Ectodermal cell (in vitro differentiated cells): ENCODE measurements around the gene TRIM32.

Experiments used
- H3K27ac ChIP-seq: 2 replicates; pipeline ENCODE4 v1.7.0; 2013; ENCODE audit warnings: mild to moderate bottlenecking, low read depth, low read length; ENCODE audit not compliant: insufficient read depth, poor library complexity, severe bottlenecking
- H3K27me3 ChIP-seq: 2 replicates; pipeline ENCODE4 v1.7.0; 2013; ENCODE audit warnings: mild to moderate bottlenecking, low read length; ENCODE audit not compliant: insufficient read depth, control insufficient read depth, poor library complexity, severe bottlenecking
- H3K36me3 ChIP-seq: one replicate; pipeline ENCODE4 v1.7.0; 2013; ENCODE audit warnings: low read length; ENCODE audit not compliant: control insufficient read depth, insufficient read depth
- H3K4me1 ChIP-seq: one replicate; pipeline ENCODE4 v1.7.0; 2013; ENCODE audit warnings: low read length; ENCODE audit not compliant: control insufficient read depth, insufficient read depth
- H3K4me3 ChIP-seq: 2 replicates; pipeline ENCODE4 v1.7.0; 2013; ENCODE audit warnings: low read depth, low read length, control low read depth; ENCODE audit not compliant: insufficient read depth
- H3K9me3 ChIP-seq: 2 replicates; pipeline ENCODE4 v1.7.0; 2013; ENCODE audit warnings: mild to moderate bottlenecking, low read length, moderate library complexity; ENCODE audit not compliant: control insufficient read depth
- WGBS, 2 experiments: methylation state at CpG; one replicate each; pipeline ENCODE4 v1.1.7; 2013; ENCODE audit warnings: missing lambda C conversion rate in 2 of 2; 5-methylcytosine and 5-hydroxymethylcytosine counted together

TRIM32 gene

DNA sequence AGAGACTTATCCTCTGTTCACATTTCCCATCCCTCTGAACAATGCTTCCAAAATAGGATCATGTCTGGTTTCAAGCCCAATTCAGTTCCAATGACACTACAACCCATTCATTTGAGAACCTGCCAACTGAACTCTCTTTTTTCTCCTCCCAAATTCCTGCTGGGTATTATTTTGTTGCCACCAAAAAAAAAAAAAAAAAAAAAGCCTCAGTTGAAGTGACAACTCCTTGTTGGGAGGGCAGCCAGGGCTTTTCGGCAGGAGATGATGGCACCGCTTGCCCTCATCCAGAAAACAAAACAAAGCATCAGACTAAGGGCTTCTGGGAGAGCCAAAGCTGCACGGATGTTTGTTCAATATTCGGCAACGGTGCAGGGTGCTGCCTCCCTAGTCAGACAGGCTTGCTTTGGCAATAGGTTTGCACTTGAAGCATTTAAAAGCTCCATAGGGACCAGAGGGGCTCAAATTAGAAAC is 30.6 kb upstream of the TRIM32 start:
- Histone ChIP-seq H3K4me3 (no peak overlapping the region), H3K27ac (no peak overlapping the region), H3K4me1 (no peaks in the 10 kb centered on the region), H3K36me3 (no peaks in the 10 kb centered on the region), H3K9me3 (no peaks in the 10 kb centered on the region), H3K27me3 (no peaks in the 10 kb centered on the region)
- 74 to 92% methylated on average over 5 of the region's 5 CpGs for WGBS, 2 experiments

DNA sequence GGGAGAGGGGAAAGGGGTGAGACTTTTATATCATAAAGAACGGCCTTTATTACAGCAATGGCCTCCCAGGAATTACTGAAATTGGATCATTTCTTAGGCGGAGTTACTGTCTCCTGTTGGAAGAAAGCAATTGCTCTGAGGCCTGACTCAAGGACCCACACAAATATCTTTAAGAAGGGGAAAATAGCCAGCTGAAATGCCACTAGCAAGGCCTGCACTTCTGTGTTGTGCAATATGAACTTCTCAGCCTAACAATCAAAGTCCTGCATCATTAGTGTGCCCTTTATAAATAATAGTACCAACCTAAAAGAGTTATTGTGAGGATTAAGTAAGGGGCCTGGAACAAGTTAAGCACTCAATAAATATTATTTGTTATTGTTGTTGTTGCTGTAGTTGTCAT is 30.1 kb upstream of the TRIM32 start:
- 96 to 97% methylated on average over 2 of the region's 2 CpGs for WGBS, 2 experiments
- Histone ChIP-seq H3K27ac (no peak overlapping the region), H3K4me3 (no peak overlapping the region), H3K4me1 (no peaks in the 10 kb centered on the region), H3K36me3 (no peaks in the 10 kb centered on the region), H3K9me3 (no peaks in the 10 kb centered on the region), H3K27me3 (no peaks in the 10 kb centered on the region)

DNA sequence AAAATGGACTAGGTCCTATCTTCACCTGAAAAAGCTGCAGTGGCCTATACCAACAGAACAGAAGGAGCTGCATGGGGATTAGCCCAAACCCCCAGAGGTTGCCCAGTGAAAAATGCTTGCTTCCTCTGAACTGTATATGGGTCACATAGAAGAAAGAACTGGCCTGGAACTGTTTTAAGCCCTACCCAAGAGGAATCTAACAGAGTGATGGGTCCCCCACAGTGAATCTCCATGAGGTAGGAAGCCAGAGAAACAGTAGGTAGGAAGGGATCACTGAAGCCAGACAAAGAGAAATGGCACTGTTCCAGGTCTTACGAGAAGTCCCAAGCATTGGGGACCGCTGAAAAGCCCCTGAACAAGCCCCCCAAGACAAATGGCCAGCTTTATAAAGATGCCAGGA is 28.8 kb upstream of the TRIM32 start:
- Histone ChIP-seq H3K36me3 (no peaks in the 10 kb centered on the region), H3K27ac (no peak overlapping the region), H3K27me3 (no peaks in the 10 kb centered on the region), H3K4me3 (no peak overlapping the region), H3K4me1 (no peaks in the 10 kb centered on the region), H3K9me3 (no peaks in the 10 kb centered on the region)
- WGBS, 2 experiments, result 85 to 88% methylated on average over 2 of the region's 2 CpGs

DNA sequence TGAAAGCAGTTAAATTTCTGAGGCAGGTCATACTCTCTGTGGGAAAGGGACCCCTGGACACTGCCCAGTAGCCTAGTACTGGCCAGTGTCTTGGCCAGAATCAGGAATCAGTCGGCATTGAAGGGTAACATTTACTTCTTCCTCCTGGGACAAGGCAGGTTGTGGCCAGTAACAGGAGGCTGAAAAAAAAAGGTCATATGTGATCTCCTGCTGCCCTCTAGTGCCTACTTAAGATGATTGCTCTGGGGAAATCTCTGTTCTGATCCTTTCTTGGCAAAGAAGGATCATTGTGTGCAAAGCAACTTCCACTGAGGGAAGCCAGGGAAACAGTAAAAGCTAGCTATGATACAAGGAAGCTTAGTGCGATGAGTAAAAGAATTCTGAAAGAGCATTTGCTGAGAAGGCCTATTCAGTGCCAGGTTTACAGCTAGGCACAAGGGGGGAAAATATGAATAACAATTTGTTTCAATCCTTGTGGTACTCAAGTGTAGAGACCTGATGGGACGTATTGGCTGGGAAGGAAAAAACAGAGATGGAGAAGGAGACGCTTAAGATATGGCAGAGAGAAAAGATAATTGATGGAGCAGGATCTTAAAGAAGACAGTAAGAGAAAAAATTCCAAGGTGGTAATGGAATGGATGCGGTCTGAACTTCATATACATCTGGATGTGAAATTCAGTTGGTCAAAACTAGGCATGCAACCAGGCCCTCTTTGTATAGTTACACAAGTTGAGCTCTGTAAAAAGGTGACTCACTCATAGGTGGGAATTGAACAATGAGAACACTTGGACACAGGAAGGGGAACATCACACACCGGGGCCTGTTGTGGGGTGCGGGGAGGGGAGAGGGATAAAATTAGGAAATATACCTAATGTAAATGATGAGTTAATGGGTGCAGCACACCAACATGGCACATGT is 25.8 kb upstream of the TRIM32 start:
- Histone ChIP-seq H3K27me3 (no peaks in the 10 kb centered on the region), H3K9me3 (no peaks in the 10 kb centered on the region), H3K27ac (no peak overlapping the region), H3K4me1 (no peaks in the 10 kb centered on the region), H3K36me3 (no peaks in the 10 kb centered on the region), H3K4me3 (no peak overlapping the region)
- WGBS, 2 experiments, result 80% methylated on average over 7 of the region's 7 CpGs

DNA sequence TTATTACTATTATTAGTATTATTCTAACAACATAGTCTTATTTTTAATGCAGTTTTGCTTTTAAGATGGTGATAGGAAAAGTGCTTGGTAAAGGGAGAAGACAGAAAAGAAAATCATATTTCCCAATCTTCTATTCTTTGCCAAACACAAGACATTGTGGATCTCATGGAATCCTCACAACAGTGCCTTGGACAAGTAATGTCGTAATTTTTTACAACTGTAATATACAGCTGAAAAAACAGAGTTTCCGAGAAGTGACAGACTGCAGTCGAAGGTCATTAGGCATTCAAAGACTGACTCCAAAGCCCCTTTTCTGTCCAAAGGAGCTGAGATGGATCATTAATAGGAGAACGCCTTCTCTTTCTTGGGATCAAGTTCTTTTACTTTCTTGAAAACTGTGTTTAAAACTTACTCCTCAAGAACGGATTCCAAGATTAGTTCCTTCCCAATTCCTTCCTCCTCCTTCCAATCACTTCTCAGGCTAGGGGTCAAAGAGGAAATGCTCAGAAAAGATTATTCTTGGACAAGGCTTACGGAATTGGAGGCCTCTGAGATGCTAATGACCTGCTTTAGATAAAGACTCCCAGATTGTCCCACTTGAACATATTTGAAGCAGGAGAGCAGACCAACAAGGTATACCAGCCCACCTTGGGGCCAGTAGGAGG is 24.3 kb upstream of the TRIM32 start:
- Histone ChIP-seq H3K4me3 (no peak overlapping the region), H3K36me3 (no peaks in the 10 kb centered on the region), H3K4me1 (no peaks in the 10 kb centered on the region), H3K27ac (no peak overlapping the region), H3K27me3 (no peaks in the 10 kb centered on the region), H3K9me3 (no peaks in the 10 kb centered on the region)
- 91 to 95% methylated on average over 6 of the region's 6 CpGs for WGBS, 2 experiments

DNA sequence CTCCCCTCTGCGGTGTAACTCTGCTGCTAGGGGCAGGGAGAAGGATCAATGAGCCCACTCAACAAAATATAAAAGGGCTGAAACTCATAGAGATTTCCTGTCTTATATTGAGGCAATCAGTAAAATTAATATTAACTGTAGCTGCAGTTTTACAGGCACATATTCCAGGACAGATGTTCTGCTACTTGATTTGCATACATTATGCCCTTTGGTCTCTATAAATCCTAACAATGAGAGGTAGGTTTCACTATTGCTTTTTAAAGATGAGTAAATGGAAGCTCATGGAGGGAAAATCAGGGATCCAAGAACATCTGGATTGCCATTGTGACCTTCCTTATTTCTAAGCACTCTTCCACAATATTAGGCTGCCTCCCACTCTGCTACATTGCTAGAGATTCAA is 23.5 kb upstream of the TRIM32 start:
- H3K4me3 ChIP-seq, result no peak overlapping the region
- H3K9me3 ChIP-seq, result no peaks in the 10 kb centered on the region
- WGBS, 2 experiments, result 100% methylated on average over 1 of the region's 1 CpG
- H3K36me3 ChIP-seq, result no peaks in the 10 kb centered on the region
- H3K27me3 ChIP-seq, result no peaks in the 10 kb centered on the region
- no peak overlapping the region for H3K27ac ChIP-seq
- H3K4me1 ChIP-seq, result no peaks in the 10 kb centered on the region

DNA sequence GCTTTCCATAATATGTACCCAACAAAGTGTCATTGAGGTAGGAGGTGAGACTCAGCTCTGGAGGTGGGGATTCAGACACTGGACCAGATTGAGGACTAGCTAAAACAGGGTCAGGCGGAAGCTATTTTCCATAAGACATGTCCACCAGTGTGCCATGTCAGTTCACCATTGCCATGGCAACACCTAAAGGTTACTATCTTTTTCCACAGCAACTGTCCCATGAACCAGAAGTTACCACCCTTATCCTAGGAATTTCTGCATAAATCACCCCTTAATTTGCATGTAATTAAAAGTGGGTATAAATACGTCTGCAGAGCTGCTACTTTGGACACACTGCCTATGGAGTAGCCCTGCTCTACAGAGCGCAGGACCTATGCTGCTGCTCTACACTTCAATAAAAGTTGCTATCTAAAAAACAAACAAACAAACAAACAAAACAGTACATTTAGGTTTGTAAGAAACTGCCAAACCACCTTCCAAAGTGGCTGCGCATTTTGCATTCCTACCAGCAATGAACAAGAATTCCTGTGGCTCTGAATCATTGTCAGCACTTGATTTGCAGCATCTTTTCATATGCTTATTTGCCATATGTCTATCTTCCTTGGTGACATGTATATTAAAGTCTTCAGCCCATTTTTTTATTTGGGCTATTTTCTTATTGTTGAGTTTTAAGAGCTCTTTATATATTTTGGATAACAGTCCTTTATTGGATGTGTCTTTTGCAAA is 18.0 kb upstream of the TRIM32 start:
- Histone ChIP-seq H3K36me3 (no peaks in the 10 kb centered on the region), H3K4me1 (no peaks in the 10 kb centered on the region), H3K27me3 (no peaks in the 10 kb centered on the region), H3K27ac (no peak overlapping the region), H3K4me3 (no peak overlapping the region), H3K9me3 (no peaks in the 10 kb centered on the region)
- 92 to 93% methylated on average over 4 of the region's 4 CpGs for WGBS, 2 experiments

DNA sequence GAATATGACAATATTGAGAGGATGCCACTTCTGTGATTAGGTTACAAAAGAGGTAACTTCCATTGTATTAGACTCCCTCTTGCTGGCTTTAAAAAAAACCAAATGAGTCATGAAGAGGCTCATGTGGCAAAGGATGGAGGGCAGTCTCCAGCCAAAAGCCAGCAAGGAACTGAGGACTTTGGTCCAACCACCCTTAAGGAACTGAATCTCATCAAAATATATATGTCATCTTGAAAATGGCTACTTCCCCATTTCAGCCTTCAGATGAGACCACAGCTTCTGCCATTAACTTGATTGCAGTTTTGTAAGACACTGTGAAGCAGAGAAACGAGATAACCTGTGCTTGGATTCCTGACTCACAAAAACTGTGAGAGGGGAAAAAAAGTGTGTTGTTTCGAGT is 15.5 kb upstream of the TRIM32 start:
- Histone ChIP-seq H3K9me3 (no peaks in the 10 kb centered on the region), H3K27me3 (no peaks in the 10 kb centered on the region), H3K4me1 (no peaks in the 10 kb centered on the region), H3K36me3 (no peaks in the 10 kb centered on the region), H3K4me3 (no peak overlapping the region), H3K27ac (no peak overlapping the region)
- WGBS, 2 experiments, result 85 to 94% methylated on average over 1 of the region's 2 CpGs

DNA sequence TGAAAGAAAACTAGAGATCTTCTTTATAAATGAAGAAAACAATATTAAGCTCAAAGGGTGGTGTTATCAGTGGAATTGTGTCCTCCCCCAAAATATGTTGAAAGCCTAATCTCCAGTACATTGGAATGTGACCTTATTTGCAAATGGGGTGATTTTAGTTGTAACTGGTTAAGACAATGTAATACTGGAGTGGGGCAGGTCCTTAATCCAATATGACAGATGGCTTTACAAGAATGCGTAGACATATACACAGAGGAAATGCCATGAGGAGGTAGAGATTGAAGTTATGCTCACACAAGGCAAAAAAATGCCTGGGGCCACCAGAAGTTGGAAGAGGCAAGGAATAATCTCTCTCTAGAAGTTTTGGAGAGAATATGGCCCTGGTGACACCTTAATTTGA is 13.7 kb upstream of the TRIM32 start:
- 0% methylated on average over 1 of the region's 1 CpG for WGBS, 2 experiments
- no peak overlapping the region for H3K27ac ChIP-seq
- H3K27me3 ChIP-seq, result no peaks in the 10 kb centered on the region
- no peak overlapping the region for H3K4me3 ChIP-seq
- no peaks in the 10 kb centered on the region for H3K4me1 ChIP-seq
- no peaks in the 10 kb centered on the region for H3K36me3 ChIP-seq
- no peaks in the 10 kb centered on the region for H3K9me3 ChIP-seq
